Skeletal muscle tissue (tissue), 4 donors: Measurements from ENCODE around the gene SLC19A1. TPM values are rescaled to one million over a fixed set of nuclear protein-coding genes. Genes with fewer than 3 reads are reported as not detected.
"Not testable (repeated sequence)": the region's sequence is repeated elsewhere in the genome, so short reads cannot be mapped to it uniquely, and the experiment has no call there.

ENCODE experiments used
- H3K27ac ChIP-seq: one replicate; pipeline ENCODE4 v1.7.0; 2013; ENCODE audit warnings: mild to moderate bottlenecking, low read depth, low read length, inconsistent platforms
- H3K27me3 ChIP-seq, 3 donors: one replicate each; pipeline ENCODE4 v1.7.0; 2013; ENCODE audit warnings: low read length in 3 of 3; ENCODE audit not compliant: control insufficient read depth in 3 of 3, insufficient read depth in 3 of 3
- H3K36me3 ChIP-seq, 3 donors: one replicate each; pipeline ENCODE4 v1.7.0; 2013; ENCODE audit warnings: low read length in 3 of 3; ENCODE audit not compliant: control insufficient read depth in 3 of 3, insufficient read depth in 3 of 3
- H3K4me1 ChIP-seq, 3 donors: one replicate each; pipeline ENCODE4 v1.7.0; 2013; ENCODE audit warnings: low read length in 3 of 3, mild to moderate bottlenecking in 3 of 3; ENCODE audit not compliant: control insufficient read depth in 3 of 3, insufficient read depth in 3 of 3
- H3K4me3 ChIP-seq, 3 donors: one replicate each; pipeline ENCODE4 v1.7.0; 2013; ENCODE audit warnings: low read length in 3 of 3
- H3K9ac ChIP-seq, 3 donors: one replicate each; pipeline ENCODE4 v1.7.0; 2013; ENCODE audit warnings: low read length in 3 of 3, mild to moderate bottlenecking in 3 of 3, moderate library complexity in 2 of 3, low read depth in 1 of 3
- H3K9me3 ChIP-seq, 3 donors: one replicate each; pipeline ENCODE4 v1.7.0; 2013; ENCODE audit warnings: low read length in 3 of 3; ENCODE audit not compliant: control insufficient read depth in 3 of 3
- total RNA-seq: library from RNA; depleted of rRNA; stranded (reverse); fragments of >200 nt; gene quantifications from one replicate; pipeline ENCODE4 v1.2.3, GENCODE V29; 2014
- donor health status: Osteomylitis.

The SLC19A1 gene
- total RNA-seq, 1 donor from 2014 or later: 4.7 TPM

DNA sequence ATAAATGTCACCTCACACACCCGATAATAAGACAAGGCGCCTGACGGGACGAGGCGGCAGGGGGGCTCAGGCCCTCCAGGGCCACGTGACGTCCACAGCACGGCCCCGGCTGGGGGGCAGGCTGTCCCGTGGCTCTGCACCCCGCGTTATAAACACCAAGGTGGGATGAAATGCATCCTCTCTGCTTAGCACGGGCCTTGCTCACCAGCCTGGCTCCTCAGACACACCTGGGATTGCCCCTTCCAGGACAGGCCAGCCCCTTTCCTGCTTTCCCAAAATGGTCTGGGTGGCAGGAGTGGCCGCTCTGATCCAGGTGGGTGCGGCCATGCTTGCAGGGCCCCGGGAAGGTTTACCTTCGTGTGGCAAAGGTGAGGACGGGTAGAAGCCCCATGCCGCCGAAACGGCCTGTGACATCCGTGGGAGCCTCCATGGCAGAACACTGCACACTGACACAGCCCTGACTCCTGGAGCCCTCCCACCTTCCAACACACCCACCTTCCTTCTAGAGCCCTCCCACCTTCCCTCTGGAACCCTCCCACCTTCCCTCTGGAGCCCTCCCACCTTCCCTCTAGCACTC lies 35.9 kb downstream of the SLC19A1 start:
- Histone ChIP-seq H3K27ac (no peak overlapping the region), H3K9ac (no peak overlapping the region), H3K4me1 (no peaks in the 10 kb centered on the region), H3K36me3 (no peaks in the 10 kb centered on the region), H3K4me3 (no peak overlapping the region), H3K27me3 (no peaks in the 10 kb centered on the region), H3K9me3 (no peaks in the 10 kb centered on the region)

DNA sequence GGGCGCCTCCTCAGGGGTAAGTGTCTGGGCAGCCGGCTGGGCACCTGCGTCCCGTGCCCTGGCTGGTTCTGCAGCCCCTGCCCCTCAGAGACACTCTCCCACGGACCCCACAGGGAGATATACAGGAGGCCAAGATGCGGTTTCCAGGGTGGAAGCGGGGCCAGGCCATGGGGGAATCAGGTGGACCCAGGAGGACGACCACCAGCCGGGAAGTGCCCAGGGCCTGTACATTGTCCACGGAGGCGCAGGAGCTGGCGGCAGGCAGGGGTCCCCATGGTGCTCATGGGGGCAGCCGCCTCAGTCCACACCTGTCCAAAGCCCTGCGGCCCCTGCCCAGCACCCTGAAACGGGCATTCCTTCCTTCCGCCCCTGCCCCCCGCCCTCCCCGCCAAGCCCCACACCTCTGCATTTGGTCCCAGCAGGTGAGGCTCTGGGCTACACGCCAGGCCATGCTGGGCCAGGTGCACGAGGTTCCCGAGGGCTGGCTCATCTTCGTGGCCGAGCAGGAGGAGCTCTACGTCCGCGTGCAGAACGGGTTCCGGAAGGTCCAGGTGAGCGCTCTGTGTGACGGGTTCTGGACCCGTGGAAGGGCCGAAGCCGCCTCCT lies 36.7 kb downstream of the SLC19A1 start:
- H3K9me3 ChIP-seq: no peaks in the 10 kb centered on the region
- H3K4me3 ChIP-seq: no peak overlapping the region
- H3K36me3 ChIP-seq: no peaks in the 10 kb centered on the region
- H3K4me1 ChIP-seq: no peaks in the 10 kb centered on the region
- no peaks in the 10 kb centered on the region for H3K27me3 ChIP-seq
- H3K27ac ChIP-seq: no peak overlapping the region
- H3K9ac ChIP-seq: no peak overlapping the region

DNA sequence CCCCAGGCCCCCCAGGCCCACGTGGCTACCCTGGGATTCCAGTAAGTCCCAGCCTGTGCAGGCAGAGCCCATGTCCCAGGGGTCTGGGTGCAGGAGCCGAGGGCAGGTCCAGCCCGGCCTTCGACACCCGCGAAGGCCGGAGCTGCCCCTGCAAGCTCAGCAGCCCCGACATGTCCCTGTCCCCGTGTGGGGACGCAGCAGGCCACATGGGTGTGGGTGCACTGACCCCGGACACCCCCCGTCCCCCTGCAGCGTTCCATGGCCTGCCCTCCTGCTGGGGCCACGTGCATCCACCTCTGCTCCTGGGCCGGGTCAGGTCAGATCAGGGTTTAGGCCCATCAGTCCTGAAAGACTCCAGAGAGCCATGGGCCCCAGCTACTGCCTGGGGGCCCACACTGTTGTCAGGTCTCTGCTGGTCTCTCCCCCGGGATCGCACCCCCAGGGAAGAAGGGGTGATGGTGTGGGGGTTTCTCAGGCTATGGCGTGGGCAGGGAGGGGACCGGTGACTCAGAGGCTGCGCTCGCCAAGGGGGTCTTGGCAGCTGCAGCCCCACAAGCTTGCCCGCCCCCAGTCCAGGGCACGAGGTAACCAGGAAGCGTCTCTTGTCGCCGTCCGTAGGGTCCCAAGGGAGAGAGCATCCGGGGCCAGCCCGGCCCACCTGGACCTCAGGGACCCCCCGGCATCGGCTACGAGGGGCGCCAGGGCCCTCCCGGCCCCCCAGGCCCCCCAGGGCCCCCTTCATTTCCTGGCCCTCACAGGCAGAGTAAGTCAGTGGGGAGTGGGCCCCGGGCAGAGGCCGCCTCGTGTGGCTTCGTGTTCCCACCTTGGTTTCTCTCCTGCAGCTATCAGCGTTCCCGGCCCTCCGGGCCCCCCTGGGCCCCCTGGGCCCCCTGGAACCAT lies 37.5 kb downstream of the SLC19A1 start:
- Histone ChIP-seq H3K9me3 (no peaks in the 10 kb centered on the region), H3K27me3 (no peaks in the 10 kb centered on the region), H3K36me3 (no peaks in the 10 kb centered on the region), H3K27ac (no peak overlapping the region), H3K4me3 (no peak overlapping the region), H3K4me1 (no peaks in the 10 kb centered on the region), H3K9ac (no peak overlapping the region)

DNA sequence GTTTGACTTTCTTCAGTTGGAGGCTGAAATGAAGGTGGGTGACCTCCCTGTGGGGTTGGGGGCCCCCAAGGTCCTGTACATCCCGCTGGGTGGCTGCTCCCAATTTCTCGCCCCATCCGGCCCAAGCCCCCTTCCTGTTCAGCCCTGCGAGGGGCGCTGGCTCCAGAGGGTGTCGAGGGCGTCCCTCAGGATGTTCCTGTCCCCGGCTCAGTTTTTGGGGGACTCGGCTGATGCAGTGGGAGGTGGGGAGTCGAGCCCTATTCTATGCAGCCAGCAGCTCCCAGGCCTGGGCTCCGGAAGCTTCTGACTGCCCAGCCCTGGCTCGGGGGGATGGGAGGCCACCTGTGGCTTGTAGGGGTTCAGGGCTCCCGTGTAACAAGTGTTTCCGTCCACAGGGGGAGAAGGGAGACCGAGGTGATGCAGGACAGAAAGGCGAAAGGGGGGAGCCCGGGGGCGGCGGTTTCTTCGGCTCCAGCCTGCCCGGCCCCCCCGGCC lies 38.2 kb downstream of the SLC19A1 start:
- no peaks in the 10 kb centered on the region for H3K27me3 ChIP-seq
- H3K4me3 ChIP-seq: no peak overlapping the region
- H3K9ac ChIP-seq: no peak overlapping the region
- H3K36me3 ChIP-seq: no peaks in the 10 kb centered on the region
- H3K9me3 ChIP-seq: no peaks in the 10 kb centered on the region
- no peak overlapping the region for H3K27ac ChIP-seq
- no peaks in the 10 kb centered on the region for H3K4me1 ChIP-seq

DNA sequence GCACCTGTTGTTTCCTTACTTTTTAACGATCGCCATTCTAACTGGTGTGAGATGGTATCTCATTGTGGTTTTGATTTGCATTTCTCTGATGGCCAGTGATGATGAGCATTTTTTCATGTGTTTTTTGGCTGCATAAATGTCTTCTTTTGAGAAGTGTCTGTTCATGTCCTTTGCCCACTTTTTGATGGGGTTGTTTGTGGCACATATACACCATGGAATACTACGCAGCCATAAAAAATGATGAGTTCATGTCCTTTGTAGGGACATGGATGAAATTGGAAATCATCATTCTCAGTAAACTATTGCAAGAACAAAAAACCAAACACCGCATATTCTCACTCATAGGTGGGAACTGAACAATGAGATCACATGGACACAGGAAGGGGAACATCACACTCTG lies 39.0 kb downstream of the SLC19A1 start:
- H3K27me3 ChIP-seq, H3K4me1 ChIP-seq, H3K9me3 ChIP-seq, H3K36me3 ChIP-seq, H3K4me3 ChIP-seq, H3K9ac ChIP-seq, H3K27ac ChIP-seq: not testable (repeated sequence)

DNA sequence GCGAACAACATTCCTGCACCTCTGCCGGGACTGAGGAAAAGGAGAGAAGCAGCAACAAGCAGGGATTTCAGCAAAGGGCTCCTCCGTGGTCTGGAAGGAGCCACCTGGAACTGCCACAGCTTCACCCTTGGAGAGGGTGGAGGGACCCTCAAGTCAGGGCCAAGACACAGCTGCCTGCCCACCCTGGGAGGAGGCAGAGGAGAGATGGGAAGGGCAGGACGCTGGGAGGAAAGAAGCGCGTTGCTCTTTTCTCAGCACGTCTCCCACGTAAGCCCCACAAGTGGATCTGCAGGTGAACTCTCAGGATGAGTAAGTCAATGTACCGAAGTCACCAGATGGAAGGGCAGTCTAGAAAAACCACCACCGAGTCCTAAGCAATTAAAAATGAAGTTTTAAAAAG lies 39.6 kb downstream of the SLC19A1 start:
- Histone ChIP-seq H3K27me3 (no peaks in the 10 kb centered on the region), H3K27ac (no peak overlapping the region), H3K36me3 (peaks cover 0 to 4% (median 0%) of the 10 kb centered on the region in 3 donors), H3K9me3 (no peaks in the 10 kb centered on the region), H3K4me1 (no peaks in the 10 kb centered on the region), H3K9ac (no peak overlapping the region), H3K4me3 (no peak overlapping the region)

DNA sequence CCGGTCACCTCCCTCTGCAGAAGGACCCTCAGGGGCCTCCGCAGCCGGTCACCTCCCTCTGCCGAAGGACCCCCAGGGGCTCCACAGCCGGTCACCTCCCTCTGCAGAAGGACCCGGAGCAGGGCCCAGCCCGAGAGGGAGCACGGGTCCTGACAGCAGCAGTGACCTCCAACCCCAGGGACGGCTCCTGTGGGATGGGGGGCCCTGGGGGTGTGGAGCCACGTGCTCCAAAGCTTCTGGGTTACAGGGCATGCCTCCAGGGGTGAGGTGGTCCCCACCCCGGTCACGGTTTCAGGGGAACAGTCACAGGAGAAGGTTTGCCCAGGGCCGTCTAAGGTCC lies 40.3 kb downstream of the SLC19A1 start:
- Histone ChIP-seq H3K4me1 (no peaks in the 10 kb centered on the region), H3K36me3 (peaks cover 0 to 4% (median 0%) of the 10 kb centered on the region in 3 donors), H3K9ac (no peak overlapping the region), H3K27ac (no peak overlapping the region), H3K9me3 (no peaks in the 10 kb centered on the region), H3K27me3 (no peaks in the 10 kb centered on the region), H3K4me3 (no peak overlapping the region)

DNA sequence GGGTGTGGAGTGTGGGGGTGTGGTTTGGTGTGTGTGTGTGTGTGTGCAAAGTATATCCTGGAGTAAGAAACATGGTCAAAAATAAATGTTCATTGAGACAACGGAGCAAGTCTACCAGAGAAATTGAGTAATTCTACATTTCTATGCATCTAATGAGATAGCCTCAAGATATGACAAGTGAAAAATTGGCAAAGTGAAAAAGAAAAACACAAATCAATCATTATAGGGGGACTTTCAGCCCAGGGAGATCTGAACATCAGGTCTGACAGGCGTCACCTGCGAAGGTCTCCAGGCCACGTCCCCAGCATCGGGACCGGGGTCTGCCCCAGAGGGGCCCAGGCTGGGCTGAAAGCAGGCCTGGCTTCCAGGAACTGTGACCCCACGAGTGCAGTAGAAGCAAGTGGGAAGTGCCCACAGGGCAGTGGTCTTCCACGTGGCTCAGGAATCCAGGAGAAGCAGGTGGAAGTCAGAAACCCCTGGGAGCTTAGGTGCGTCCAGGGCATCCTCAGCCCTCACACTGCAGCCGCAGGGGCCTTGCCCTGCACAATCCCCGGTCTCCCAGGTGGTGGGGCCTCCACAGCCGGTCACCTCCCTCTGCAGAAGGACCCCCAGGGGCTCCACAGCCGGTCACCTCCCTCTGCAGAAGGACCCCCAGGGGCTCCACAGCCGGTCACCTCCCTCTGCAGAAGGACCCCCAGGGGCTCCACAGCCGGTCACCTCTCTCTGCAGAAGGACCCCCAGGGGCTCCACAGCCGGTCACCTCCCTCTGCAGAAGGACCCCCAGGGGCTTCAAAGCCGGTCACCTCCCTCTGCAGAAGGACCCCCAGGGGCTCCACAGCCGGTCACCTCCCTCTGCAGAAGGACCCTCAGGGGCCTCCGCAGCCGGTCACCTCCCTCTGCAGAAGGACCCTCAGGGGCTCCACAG lies 40.9 kb downstream of the SLC19A1 start:
- not testable (repeated sequence) for H3K9me3 ChIP-seq, H3K4me1 ChIP-seq, H3K27me3 ChIP-seq, H3K27ac ChIP-seq, H3K36me3 ChIP-seq, H3K4me3 ChIP-seq, H3K9ac ChIP-seq

DNA sequence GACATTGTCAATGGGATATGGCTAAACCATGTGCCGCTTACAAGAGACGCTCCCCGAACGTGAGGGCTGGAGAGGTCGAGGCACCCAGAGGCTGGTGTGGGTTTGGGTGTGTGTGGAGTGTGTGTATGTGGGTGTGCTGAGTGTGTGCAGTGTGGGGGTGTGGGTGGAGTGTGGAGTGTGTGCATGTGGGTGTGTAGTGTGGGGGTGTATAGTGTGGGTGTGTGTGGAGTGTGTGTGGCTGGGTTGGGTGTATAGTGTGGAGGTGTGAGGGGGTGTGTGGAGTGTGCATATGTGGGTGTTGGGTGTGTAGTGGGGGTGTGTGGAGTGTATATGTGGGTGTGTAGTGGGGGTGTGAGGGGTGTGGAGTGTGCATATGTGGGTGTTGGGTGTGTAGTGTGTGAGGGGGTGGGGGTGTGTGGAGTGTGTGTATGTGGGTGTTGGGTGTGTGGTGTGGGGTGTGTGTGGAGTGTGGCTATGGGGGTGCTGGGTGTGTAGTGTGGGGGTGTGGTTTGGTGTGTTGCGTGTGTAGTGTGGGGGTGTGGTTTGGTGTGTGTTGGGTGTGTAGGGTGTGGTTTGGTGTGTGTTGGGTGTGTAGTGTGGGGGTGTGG lies 42.2 kb downstream of the SLC19A1 start:
- H3K36me3 ChIP-seq: peaks cover 4 to 13% (median 7%) of the 10 kb centered on the region in 3 donors
- no peak overlapping the region for H3K4me3 ChIP-seq
- H3K27ac ChIP-seq: no peak overlapping the region
- H3K9me3 ChIP-seq: no peaks in the 10 kb centered on the region
- peaks cover 0 to 3% (median 0%) of the 10 kb centered on the region in 3 donors for H3K27me3 ChIP-seq
- H3K4me1 ChIP-seq: no peaks in the 10 kb centered on the region
- no peak overlapping the region for H3K9ac ChIP-seq
